Erythroblast (primary cell): ENCODE results near the gene PRSS58.

Source experiments
- GATA1 ChIP-seq: IDR thresholded peaks from 2 replicates; pipeline ENCODE4 v1.6.1; 2011; ENCODE audit warnings: low read depth, mild to moderate bottlenecking, control low read depth, low read length, moderate library complexity
- POLR2A ChIP-seq: IDR thresholded peaks from 2 replicates; pipeline ENCODE4 v1.6.1; 2011; ENCODE audit warnings: mild to moderate bottlenecking, low read length

GRCh38 chr7:142298627-142299026 is 40.8 kb upstream of the PRSS58 start:
- TF ChIP-seq POLR2A (no peak), GATA1 (no peak)
